ENCODE results near the gene EIPR1. TPM values are rescaled to one million over a fixed set of nuclear protein-coding genes. Genes with fewer than 3 reads are reported as not detected.

The EIPR1 gene
- total and polyA plus RNA-seq, 2 of the 4 experiments (the other 2 are of a cell fraction), result 46.5 to 67.4 TPM

- H3K9ac ChIP-seq (ENCODE audit: low read depth, low read length), result no peak overlapping the region
- BruUV-seq (replicated peaks), result no TSS peak
- H4K5ac ChIP-seq (ENCODE audit: low read depth, low read length), result no peak overlapping the region
- TF ChIP-seq USF2 (IDR thresholded peaks at IDR 0.05; ENCODE audit: low read depth, low read length) (no peak), SMC3 (IDR thresholded peaks at IDR 0.05; ENCODE audit: low read depth, low read length) (no peak), MXI1 (IDR thresholded peaks at IDR 0.05; ENCODE audit: borderline replicate concordance, low read depth, low read length) (no peak), RFX5 (IDR thresholded peaks at IDR 0.05; ENCODE audit: low read depth, low read length) (no peak), BHLHE40 (IDR thresholded peaks at IDR 0.05; ENCODE audit: low read depth, low read length) (no peak), RCOR1 (IDR thresholded peaks at IDR 0.05; ENCODE audit: insufficient replicate concordance, low read length) (no peak), CTCF (conservative IDR thresholded peaks at IDR 0.05; ENCODE audit: low read depth, low read length) (no peak), CHD1 (IDR thresholded peaks at IDR 0.05; ENCODE audit: low read depth, low read length) (no peak), FOS (IDR thresholded peaks at IDR 0.05; ENCODE audit: low read depth, low read length) (no peak), CEBPB (IDR thresholded peaks at IDR 0.05; ENCODE audit: low read depth, low read length) (no peak), RAD21 (IDR thresholded peaks at IDR 0.05; ENCODE audit: low read length) (no peak), NFE2L2 (IDR thresholded peaks at IDR 0.05; ENCODE audit: low read depth, low read length) (no peak), ELK1 (IDR thresholded peaks at IDR 0.05; ENCODE audit: borderline replicate concordance, low read depth, low read length) (no peak), MAZ (IDR thresholded peaks at IDR 0.05; ENCODE audit: borderline replicate concordance, low read depth, low read length) (no peak)
- WGBS, 2 experiments (ENCODE audit: extremely low coverage in 2 of 2, insufficient read length in 1 of 2), result 100% methylated on average over 1 of the region's 4 CpGs; no CpG with 5 or more reads in 1 of the 2 experiments
- H3K27ac ChIP-seq (ENCODE audit: insufficient read depth, low read length), result no peak overlapping the region
- no peak overlapping the region for H2AK5ac ChIP-seq (ENCODE audit: low read depth, low read length)
- H3K9me3 ChIP-seq (ENCODE audit: control insufficient read depth, insufficient read depth, low read length), result no peaks in the 10 kb centered on the region; the same call in 1 of the 2 replicates
- DNase-seq, result no peak
- H3K9me1 ChIP-seq (ENCODE audit: insufficient read depth, low read length), result no peaks in the 10 kb centered on the region; the same call in 1 of the 2 replicates
- H3K23ac ChIP-seq (ENCODE audit: low read depth, low read length), result no peak overlapping the region
- H2BK120ac ChIP-seq (ENCODE audit: low read depth, low read length), result no peak overlapping the region
- dilution Hi-C loops (cut with HindIII; ENCODE audit: low sequenced_read_pairs, unreplicated experiment) (no loop called here), in situ Hi-C loops (cut with MboI; ENCODE audit: low sequenced_read_pairs) (no loop called here), intact Hi-C loops (cut with micrococcal nuclease) (no loop called here)
- POLR2A ChIA-PET (ENCODE audit: unreplicated experiment), result no interaction called here
- H2BK15ac ChIP-seq (ENCODE audit: low read depth, low read length), result no peak overlapping the region
- no peak overlapping the region for H4K8ac ChIP-seq (ENCODE audit: low read depth in 2 of 2, low read length in 2 of 2)
- H2AK9ac ChIP-seq (replicated peaks; ENCODE audit: low read depth, low read length, poor library complexity), result no peak overlapping the region
- no peak overlapping the region for H2BK5ac ChIP-seq (ENCODE audit: low read depth, low read length, poor library complexity, severe bottlenecking)
- H3K56ac ChIP-seq (ENCODE audit: extremely low read depth, insufficient read depth, low read length), result no peak overlapping the region
- CTCF ChIA-PET, result no interaction called here
- H3K18ac ChIP-seq (ENCODE audit: low read depth, low read length), result no peak overlapping the region
- H2BK20ac ChIP-seq (ENCODE audit: low read depth, low read length), result no peak overlapping the region
- no peak overlapping the region for H2AFZ ChIP-seq (replicated peaks; ENCODE audit: low read length, poor library complexity)
- H3K4me1 ChIP-seq (ENCODE audit: control insufficient read depth, insufficient read depth, low read length), result no peaks in the 10 kb centered on the region
- no peak overlapping the region for H3K4me2 ChIP-seq (ENCODE audit: low read depth, low read length)
- H3K4me3 ChIP-seq (ENCODE audit: insufficient read depth, low read depth, low read length), result no peak overlapping the region
- H4K20me1 ChIP-seq (ENCODE audit: insufficient read depth, low read length), result no peaks in the 10 kb centered on the region
- H3K4ac ChIP-seq (ENCODE audit: low read depth, low read length), result no peak overlapping the region
- H4K91ac ChIP-seq (ENCODE audit: insufficient read depth, low read depth, low read length), result no peak overlapping the region
- H3K79me1 ChIP-seq (ENCODE audit: low read depth in 1 of 2, low read length in 2 of 2), result peaks cover 10 to 15% of the 10 kb centered on the region in 2 experiments; a peak in 3 of 4 replicates
- H3K14ac ChIP-seq (replicated peaks; ENCODE audit: low read depth, low read length), result no peak overlapping the region
- no peak for ATAC-seq (ENCODE audit: low read depth)
- no peaks in the 10 kb centered on the region for H3K27me3 ChIP-seq (ENCODE audit: control insufficient read depth, insufficient read depth, low read length)
- no peaks in the 10 kb centered on the region for H3K36me3 ChIP-seq (ENCODE audit: control insufficient read depth, insufficient read depth, low read length)
Observed at GRCh38 chr2:3219536-3219935, 158.1 kb downstream of the EIPR1 start.

All from IMR-90 (cell line).